Measurements from ENCODE around the gene HSPB1.
"Not testable (repeated sequence)": the region's sequence is repeated elsewhere in the genome, so short reads cannot be mapped to it uniquely, and the experiment has no call there.

Gene HSPB1

GRCh38 chr7:76335417-76335816 is 32.9 kb downstream of the HSPB1 start:
- Histone ChIP-seq H3K4me1 (ENCODE audit: control insufficient read depth, insufficient read depth, low read length, unreplicated experiment) (peaks cover 23% of the 10 kb centered on the region), H3K36me3 (ENCODE audit: insufficient read depth, low read length) (peaks cover 21% of the 10 kb centered on the region), H3K79me2 (ENCODE audit: control insufficient read depth, insufficient read depth, low read length, unreplicated experiment) (peaks cover 96% of the 10 kb centered on the region)
- H3K27me3 ChIP-seq (ENCODE audit: insufficient read depth, low read length); H3K27ac ChIP-seq (ENCODE audit: low read depth, low read length); H3K4me3 ChIP-seq (ENCODE audit: low read depth, low read length); H2AFZ ChIP-seq (ENCODE audit: low read length, unreplicated experiment): not testable (repeated sequence)

GRCh38 chr7:76336094-76336493 is 33.6 kb downstream of the HSPB1 start:
- H2AFZ ChIP-seq (ENCODE audit: low read length, unreplicated experiment) = no peak overlapping the region
- peaks cover 29% of the 10 kb centered on the region for H3K4me1 ChIP-seq (ENCODE audit: control insufficient read depth, insufficient read depth, low read length, unreplicated experiment)
- peaks cover 21% of the 10 kb centered on the region for H3K36me3 ChIP-seq (ENCODE audit: insufficient read depth, low read length)
- no peak overlapping the region for H3K4me3 ChIP-seq (ENCODE audit: low read depth, low read length)
- peaks cover 96% of the 10 kb centered on the region for H3K79me2 ChIP-seq (ENCODE audit: control insufficient read depth, insufficient read depth, low read length, unreplicated experiment)
- H3K27me3 ChIP-seq (ENCODE audit: insufficient read depth, low read length) = no peaks in the 10 kb centered on the region
- no peak overlapping the region for H3K27ac ChIP-seq (ENCODE audit: low read depth, low read length)

- H3K27me3 ChIP-seq (ENCODE audit: insufficient read depth, low read length) = no peaks in the 10 kb centered on the region
- peaks cover 40% of the 10 kb centered on the region for H3K4me1 ChIP-seq (ENCODE audit: control insufficient read depth, insufficient read depth, low read length, unreplicated experiment)
- H3K36me3 ChIP-seq (ENCODE audit: insufficient read depth, low read length) = peaks cover 21% of the 10 kb centered on the region
- H3K27ac ChIP-seq (ENCODE audit: low read depth, low read length) = peak overlapping the region; percentile 24; the same call in 1 of the 2 replicates
- no peak overlapping the region for H3K4me3 ChIP-seq (ENCODE audit: low read depth, low read length)
- no peak overlapping the region for H2AFZ ChIP-seq (ENCODE audit: low read length, unreplicated experiment)
- H3K79me2 ChIP-seq (ENCODE audit: control insufficient read depth, insufficient read depth, low read length, unreplicated experiment) = peaks cover 96% of the 10 kb centered on the region
These were observed 34.7 kb downstream of the HSPB1 start for GRCh38 chr7:76337147-76337546.

GRCh38 chr7:76338298-76339084 is 36.0 kb downstream of the HSPB1 start:
- Histone ChIP-seq H2AFZ (ENCODE audit: low read length, unreplicated experiment) (no peak overlapping the region), H3K4me1 (ENCODE audit: control insufficient read depth, insufficient read depth, low read length, unreplicated experiment) (peaks cover 49% of the 10 kb centered on the region), H3K27me3 (ENCODE audit: insufficient read depth, low read length) (no peaks in the 10 kb centered on the region), H3K79me2 (ENCODE audit: control insufficient read depth, insufficient read depth, low read length, unreplicated experiment) (peaks cover 96% of the 10 kb centered on the region), H3K27ac (ENCODE audit: low read depth, low read length) (peak overlapping the region; percentile 13; the same call in 1 of the 2 replicates), H3K36me3 (ENCODE audit: insufficient read depth, low read length) (peaks cover 22% of the 10 kb centered on the region), H3K4me3 (ENCODE audit: low read depth, low read length) (no peak overlapping the region)

GRCh38 chr7:76340617-76341131 is 38.2 kb downstream of the HSPB1 start:
- Histone ChIP-seq H2AFZ (ENCODE audit: low read length, unreplicated experiment) (no peak overlapping the region), H3K27ac (ENCODE audit: low read depth, low read length) (peak overlapping the region; percentile 84), H3K4me3 (ENCODE audit: low read depth, low read length) (no peak overlapping the region), H3K79me2 (ENCODE audit: control insufficient read depth, insufficient read depth, low read length, unreplicated experiment) (peaks cover 98% of the 10 kb centered on the region), H3K4me1 (ENCODE audit: control insufficient read depth, insufficient read depth, low read length, unreplicated experiment) (peaks cover 56% of the 10 kb centered on the region), H3K27me3 (ENCODE audit: insufficient read depth, low read length) (no peaks in the 10 kb centered on the region), H3K36me3 (ENCODE audit: insufficient read depth, low read length) (peaks cover 39% of the 10 kb centered on the region)

- Histone ChIP-seq H3K36me3 (ENCODE audit: insufficient read depth, low read length) (peaks cover 48% of the 10 kb centered on the region), H2AFZ (ENCODE audit: low read length, unreplicated experiment) (no peak overlapping the region), H3K4me1 (ENCODE audit: control insufficient read depth, insufficient read depth, low read length, unreplicated experiment) (peaks cover 56% of the 10 kb centered on the region), H3K4me3 (ENCODE audit: low read depth, low read length) (no peak overlapping the region), H3K27me3 (ENCODE audit: insufficient read depth, low read length) (no peaks in the 10 kb centered on the region), H3K27ac (ENCODE audit: low read depth, low read length) (peak overlapping the region; percentile 84), H3K79me2 (ENCODE audit: control insufficient read depth, insufficient read depth, low read length, unreplicated experiment) (peaks cover 97% of the 10 kb centered on the region)
These were observed 39.7 kb downstream of the HSPB1 start for GRCh38 chr7:76342222-76342621.

- Histone ChIP-seq H3K79me2 (ENCODE audit: control insufficient read depth, insufficient read depth, low read length, unreplicated experiment) (peaks cover 97% of the 10 kb centered on the region), H3K36me3 (ENCODE audit: insufficient read depth, low read length) (peaks cover 52% of the 10 kb centered on the region), H2AFZ (ENCODE audit: low read length, unreplicated experiment) (no peak overlapping the region), H3K4me3 (ENCODE audit: low read depth, low read length) (no peak overlapping the region), H3K4me1 (ENCODE audit: control insufficient read depth, insufficient read depth, low read length, unreplicated experiment) (peaks cover 59% of the 10 kb centered on the region), H3K27ac (ENCODE audit: low read depth, low read length) (peak overlapping the region; percentile 43; the same call in 1 of the 2 replicates), H3K27me3 (ENCODE audit: insufficient read depth, low read length) (no peaks in the 10 kb centered on the region)
These were observed 40.9 kb downstream of the HSPB1 start for GRCh38 chr7:76343294-76343930.

GRCh38 chr7:76343931-76344321 is 41.5 kb downstream of the HSPB1 start:
- Histone ChIP-seq H3K36me3 (ENCODE audit: insufficient read depth, low read length) (peaks cover 47% of the 10 kb centered on the region), H3K27me3 (ENCODE audit: insufficient read depth, low read length) (no peaks in the 10 kb centered on the region)

GRCh38 chr7:76346097-76346496 is 43.6 kb downstream of the HSPB1 start:
- H3K4me1 ChIP-seq (ENCODE audit: control insufficient read depth, insufficient read depth, low read length, unreplicated experiment) = peaks cover 65% of the 10 kb centered on the region

More at GRCh38 chr7:76343931-76344321, 41.5 kb downstream of the HSPB1 start:
- H3K79me2 ChIP-seq (ENCODE audit: control insufficient read depth, insufficient read depth, low read length, unreplicated experiment) = peaks cover 97% of the 10 kb centered on the region
- H3K4me3 ChIP-seq (ENCODE audit: low read depth, low read length) = no peak overlapping the region
- peaks cover 57% of the 10 kb centered on the region for H3K4me1 ChIP-seq (ENCODE audit: control insufficient read depth, insufficient read depth, low read length, unreplicated experiment)
- peak overlapping the region; percentile 43; the same call in 1 of the 2 replicates for H3K27ac ChIP-seq (ENCODE audit: low read depth, low read length)
- no peak overlapping the region for H2AFZ ChIP-seq (ENCODE audit: low read length, unreplicated experiment)

GRCh38 chr7:76346778-76347177 is 44.3 kb downstream of the HSPB1 start:
- Histone ChIP-seq H3K4me3 (ENCODE audit: low read depth, low read length) (no peak overlapping the region), H2AFZ (ENCODE audit: low read length, unreplicated experiment) (no peak overlapping the region), H3K79me2 (ENCODE audit: control insufficient read depth, insufficient read depth, low read length, unreplicated experiment) (peaks cover 97% of the 10 kb centered on the region), H3K4me1 (ENCODE audit: control insufficient read depth, insufficient read depth, low read length, unreplicated experiment) (peaks cover 59% of the 10 kb centered on the region), H3K27ac (ENCODE audit: low read depth, low read length) (peak overlapping the region; percentile 26; the same call in 1 of the 2 replicates), H3K27me3 (ENCODE audit: insufficient read depth, low read length) (no peaks in the 10 kb centered on the region), H3K36me3 (ENCODE audit: insufficient read depth, low read length) (peaks cover 53% of the 10 kb centered on the region)

More at GRCh38 chr7:76346097-76346496, 43.6 kb downstream of the HSPB1 start:
- H3K4me3 ChIP-seq (ENCODE audit: low read depth, low read length) = no peak overlapping the region
- peaks cover 97% of the 10 kb centered on the region for H3K79me2 ChIP-seq (ENCODE audit: control insufficient read depth, insufficient read depth, low read length, unreplicated experiment)
- H3K27me3 ChIP-seq (ENCODE audit: insufficient read depth, low read length) = no peaks in the 10 kb centered on the region
- H2AFZ ChIP-seq (ENCODE audit: low read length, unreplicated experiment) = no peak overlapping the region
- no peak overlapping the region for H3K27ac ChIP-seq (ENCODE audit: low read depth, low read length)
- peaks cover 53% of the 10 kb centered on the region for H3K36me3 ChIP-seq (ENCODE audit: insufficient read depth, low read length)
